HepG2 (cell line): ENCODE results near the gene MRPL20. TPM values are rescaled to one million over a fixed set of nuclear protein-coding genes. Genes with fewer than 3 reads are reported as not detected.

Experiments
- ARNTL ChIP-seq: sonication (generic); formaldehyde crosslinking; IDR thresholded peaks from 2 replicates; pipeline ENCODE4 v1.4.0; 2020; ENCODE audit warnings: mild to moderate bottlenecking, missing genetic modification reagents
- BATF2 ChIP-seq: sonication (generic); formaldehyde crosslinking; IDR thresholded peaks from 2 replicates; pipeline ENCODE4 v1.8.0; 2022; ENCODE audit warnings: mild to moderate bottlenecking, missing genetic modification reagents, moderate library complexity
- BCLAF1 ChIP-seq: fragments of 450-650 bp; IDR thresholded peaks from 2 replicates; pipeline ENCODE4 v1.6.1; 2017; ENCODE audit warnings: mild to moderate bottlenecking
- FOXC1 ChIP-seq: sonication (generic); formaldehyde crosslinking; IDR thresholded peaks from 2 replicates; pipeline ENCODE4 v1.8.0; 2022; ENCODE audit warnings: mild to moderate bottlenecking, missing genetic modification reagents, borderline replicate concordance
- FOXM1 ChIP-seq: sonication (generic); formaldehyde crosslinking; IDR thresholded peaks from 2 replicates; pipeline ENCODE4 v1.5.0; 2020; ENCODE audit warnings: missing genetic modification reagents
- GABPB1 ChIP-seq: IDR thresholded peaks from 2 replicates; pipeline ENCODE4 v1.6.1; 2016; ENCODE audit warnings: mild to moderate bottlenecking, missing genetic modification reagents, moderate library complexity, missing compliant biosample characterization
- HMG20A ChIP-seq: IDR thresholded peaks from 2 replicates; pipeline ENCODE4 v1.6.1; 2016; ENCODE audit warnings: borderline replicate concordance
- IRF2 ChIP-seq: IDR thresholded peaks from 2 replicates; pipeline ENCODE4 v1.6.1; 2018; ENCODE audit warnings: missing genetic modification reagents, missing compliant biosample characterization
- JUN ChIP-seq: sonication (generic); formaldehyde crosslinking; IDR thresholded peaks from 2 replicates; pipeline ENCODE4 v1.4.0; 2020; ENCODE audit warnings: mild to moderate bottlenecking, missing genetic modification reagents
- MBD4 ChIP-seq: IDR thresholded peaks from 2 replicates; pipeline ENCODE4 v1.6.1; 2012; ENCODE audit warnings: low read length, inconsistent platforms, borderline replicate concordance
- MNT ChIP-seq: fragments of 450-650 bp; IDR thresholded peaks from 2 replicates; pipeline ENCODE4 v1.6.1; 2016
- PAWR ChIP-seq: sonication (generic); formaldehyde crosslinking; IDR thresholded peaks from 2 replicates; pipeline ENCODE4 v1.4.0; 2020; ENCODE audit warnings: missing genetic modification reagents, mild to moderate bottlenecking, borderline replicate concordance
- REXO4 ChIP-seq: sonication (generic); formaldehyde crosslinking; IDR thresholded peaks from 2 replicates; pipeline ENCODE4 v1.8.0; 2022; ENCODE audit warnings: missing genetic modification reagents, mild to moderate bottlenecking, borderline replicate concordance
- TARDBP ChIP-seq: sonication (generic); formaldehyde crosslinking; IDR thresholded peaks from 2 replicates; pipeline ENCODE4 v1.8.0; 2022; ENCODE audit warnings: mild to moderate bottlenecking, missing genetic modification reagents
- ZNF296 ChIP-seq: sonication (generic); formaldehyde crosslinking; conservative IDR thresholded peaks from 2 replicates; pipeline ENCODE4 v1.5.0; 2020; ENCODE audit warnings: mild to moderate bottlenecking, missing genetic modification reagents
- ZNF414 ChIP-seq: sonication (generic); formaldehyde crosslinking; IDR thresholded peaks from 2 replicates; pipeline ENCODE4 v1.5.0; 2020; ENCODE audit warnings: missing genetic modification reagents
- ZNF780A ChIP-seq: sonication (generic); formaldehyde crosslinking; IDR thresholded peaks from 2 replicates; pipeline ENCODE4 v1.8.0; 2022; ENCODE audit warnings: mild to moderate bottlenecking, missing genetic modification reagents, moderate library complexity
- ZNF784 ChIP-seq: sonication (generic); formaldehyde crosslinking; IDR thresholded peaks from 2 replicates; pipeline ENCODE4 v1.5.1; 2020; ENCODE audit warnings: missing genetic modification reagents, mild to moderate bottlenecking, borderline replicate concordance
- polyA plus RNA-seq, 8 experiments: library from polyadenylated mRNA; depleted of rRNA in 3 of 8; stranded (reverse) in 7 of 8; unstranded in 1 of 8; fragments of >200 nt; fragmentation: Illumina TruSeq in 4 of 8; extraction: Trizol in 4 of 8; gene quantifications; 2 replicates each; pipeline versions ENCODE4 v1.2.1 to v1.2.3, GENCODE V29; 2011 to 2016; ENCODE audit warnings: low read depth in 4 of 8, missing spikeins in 1 of 8, mixed read lengths in 1 of 8; ENCODE audit not compliant: insufficient read depth in 1 of 8
- total RNA-seq, 5 experiments: library from RNA; depleted of rRNA; stranded (reverse); fragments of >200 nt; fragmentation: Illumina TruSeq; extraction: Trizol; gene quantifications; 2 replicates each; pipeline ENCODE4 v1.2.3, GENCODE V29; 2016; ENCODE audit warnings: low read depth in 1 of 5

Gene MRPL20
- total and polyA plus RNA-seq, 2 of the 13 experiments (the other 11 are each of a cell fraction or from before 2014, with no cell fraction given): 59.2 to 127 TPM

GRCh38 chr1:1400576-1401456 lies 6.3 kb downstream of the MRPL20 start (continued):
- TF ChIP-seq MNT (peak; percentile 94), ZNF780A (no peak; the same call in none of the 2 replicates), BATF2 (CRISPR knock-in tag) (peak; percentile 52; the same call in 1 of the 2 replicates), GABPB1 (CRISPR knock-in tag) (peak; percentile 80), MBD4 (no peak), ARNTL (CRISPR knock-in tag) (peak; percentile 96), FOXM1 (CRISPR knock-in tag) (no peak), ZNF296 (peak; percentile 69; the same call in 1 of the 2 replicates), FOXC1 (CRISPR knock-in tag) (no peak), PAWR (no peak), ZNF414 (CRISPR knock-in tag) (peak; percentile 92), BCLAF1 (no peak), HMG20A (CRISPR knock-in tag) (peak; percentile 90; the same call in 1 of the 2 replicates), TARDBP (CRISPR knock-in tag) (peak; percentile 100), ZNF784 (CRISPR knock-in tag) (peak; percentile 45; the same call in 1 of the 2 replicates), IRF2 (CRISPR knock-in tag) (peak; percentile 95), REXO4 (no peak), JUN (peak; percentile 88)
